ENCODE results near the gene COPS3.

COPS3 gene

DNA sequence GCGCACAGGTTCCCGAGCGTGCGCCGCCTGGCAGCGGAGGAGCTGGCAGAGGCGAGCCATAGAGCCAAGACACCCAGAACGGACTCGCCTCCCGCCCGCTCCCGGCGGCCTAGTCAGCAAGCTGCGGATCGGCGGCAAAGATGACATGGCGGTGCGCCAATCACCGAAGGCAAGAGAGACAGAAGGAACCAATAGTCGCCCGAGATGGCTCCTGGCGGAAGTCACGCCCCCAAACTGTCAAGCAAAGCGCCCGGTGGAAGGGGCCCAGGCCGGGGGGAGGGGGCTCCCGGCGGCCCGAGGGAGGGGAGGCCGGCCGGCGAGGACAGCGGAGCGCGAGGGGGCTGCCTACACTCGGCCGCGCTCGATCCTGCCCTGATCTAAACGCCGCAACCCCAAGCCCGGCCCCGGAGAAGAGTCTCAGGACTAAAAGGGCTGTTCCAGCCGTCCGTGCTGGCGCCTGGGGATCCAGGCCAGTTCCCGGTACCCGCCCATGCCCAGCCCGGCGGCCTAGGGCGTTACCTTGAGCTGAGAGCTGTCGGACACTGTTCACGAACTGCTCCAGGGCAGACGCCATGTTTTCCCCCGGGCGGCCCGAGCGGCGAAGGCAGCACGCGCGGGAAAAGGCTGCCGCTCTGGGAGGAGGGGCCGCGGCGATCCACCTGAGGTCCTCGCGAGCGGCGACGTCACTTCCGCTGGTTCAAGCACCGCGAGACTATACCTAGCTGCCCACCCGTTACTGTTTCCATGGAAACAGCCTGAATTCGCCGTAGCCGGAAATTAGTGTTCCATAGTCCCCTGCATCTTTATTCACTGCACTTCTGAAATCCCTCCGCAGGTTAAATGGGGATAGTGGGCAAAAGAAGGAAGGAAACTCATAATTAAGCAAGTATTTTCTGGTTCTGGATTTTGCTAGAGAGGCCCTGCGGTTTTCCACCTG is at the start of gene COPS3:
Gene COPS3, minus strand, starts transcription at position 634 of the 937 bp plus-strand sequence. Its CDS starts 60 bp downstream, at position 574.
- DNase-seq (ENCODE audit: low read depth in 2 of 2): peak; percentile 93 to 95

DNA sequence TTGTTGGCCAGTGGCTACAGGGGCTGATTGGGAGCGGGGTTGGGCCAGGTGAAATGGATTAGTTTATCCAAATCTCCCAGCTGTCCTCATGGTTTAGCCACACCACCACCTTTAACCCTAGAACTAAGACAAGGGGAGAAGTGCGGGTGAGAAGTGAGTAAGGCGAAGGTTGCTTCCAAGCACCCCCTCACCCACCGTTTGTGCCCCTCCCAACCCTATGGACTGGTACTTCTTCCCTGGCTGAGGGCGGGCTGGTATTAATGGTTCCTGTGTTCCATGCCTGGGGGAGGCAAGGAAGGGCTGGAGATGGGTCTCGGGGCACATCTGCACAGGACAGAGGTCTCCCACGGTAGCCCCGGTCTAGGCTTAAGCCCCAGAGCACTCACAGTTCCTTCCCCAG is 47.2 kb upstream of the COPS3 start:
- DNase-seq (ENCODE audit: low read depth in 2 of 2): no peak

DNA sequence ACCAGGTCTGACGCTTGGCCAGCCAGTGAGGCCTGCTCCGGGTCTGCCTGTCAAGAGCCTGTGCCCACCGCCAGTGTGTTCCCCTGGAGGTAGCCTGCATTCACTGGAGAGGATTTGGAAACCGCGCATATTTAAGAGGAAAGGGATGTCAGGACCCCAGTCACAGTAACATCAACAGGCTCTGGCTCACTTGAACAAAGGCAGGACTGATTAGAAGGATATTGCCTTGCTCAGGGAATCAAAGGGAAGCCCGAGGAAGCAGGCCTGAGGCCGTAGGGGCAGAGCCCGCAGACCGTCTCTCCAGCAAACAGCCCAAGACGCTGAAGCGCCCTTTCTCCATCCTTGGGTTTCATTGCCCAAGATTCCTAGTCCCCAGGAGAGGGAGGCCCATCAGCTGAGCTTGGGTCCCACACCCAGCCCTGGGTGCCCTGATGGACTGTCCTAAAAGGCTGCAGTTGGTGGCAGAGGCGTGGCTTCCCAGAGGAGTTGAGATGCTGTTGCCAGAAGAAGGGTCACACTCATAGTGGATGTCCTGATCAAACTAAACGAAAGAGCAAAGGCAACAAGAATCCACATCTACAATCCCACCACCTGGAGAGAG is 45.3 kb upstream of the COPS3 start:
- no peak for DNase-seq (ENCODE audit: low read depth in 2 of 2)

DNA sequence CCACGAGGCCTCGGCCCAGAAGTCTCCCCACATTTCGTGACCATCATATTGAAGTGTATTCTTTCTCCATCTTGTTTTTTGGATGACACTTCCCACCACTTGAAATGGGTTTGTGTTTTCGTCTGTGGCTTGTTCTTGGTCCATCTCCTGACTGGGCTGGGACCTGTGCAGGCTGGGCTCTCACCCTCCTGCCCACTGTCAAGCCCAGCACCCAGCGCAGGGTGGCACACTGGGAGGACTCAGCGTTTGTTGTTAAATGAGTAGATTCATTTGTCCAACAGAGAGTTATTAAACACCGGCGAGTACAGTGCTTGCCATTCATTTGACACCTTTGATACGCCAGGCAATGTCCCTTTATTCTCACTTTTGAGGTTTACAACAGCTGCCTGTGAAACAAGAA is 44.8 kb upstream of the COPS3 start:
- no peak for DNase-seq (ENCODE audit: low read depth in 2 of 2)

DNA sequence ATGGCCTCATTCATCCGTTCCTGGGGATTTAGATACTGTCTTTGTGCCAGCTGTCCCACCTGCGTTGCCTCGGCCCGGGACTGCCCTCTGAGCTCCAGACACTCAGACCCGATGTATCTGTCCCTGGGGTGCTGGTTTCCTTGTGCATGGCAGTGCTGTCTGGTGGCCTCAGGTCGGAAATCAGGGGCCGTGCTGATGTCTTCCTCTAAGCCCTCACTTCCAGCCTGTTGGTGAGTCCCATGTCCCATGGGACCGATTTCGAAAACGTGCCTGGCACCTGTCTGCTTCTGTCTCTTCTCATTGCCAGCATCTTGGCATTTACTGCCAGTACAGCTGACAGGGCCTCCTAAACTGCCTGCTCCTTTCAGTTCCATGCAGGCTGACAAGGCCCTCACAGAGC is 44.2 kb upstream of the COPS3 start:
- DNase-seq (ENCODE audit: low read depth in 2 of 2): no peak

DNA sequence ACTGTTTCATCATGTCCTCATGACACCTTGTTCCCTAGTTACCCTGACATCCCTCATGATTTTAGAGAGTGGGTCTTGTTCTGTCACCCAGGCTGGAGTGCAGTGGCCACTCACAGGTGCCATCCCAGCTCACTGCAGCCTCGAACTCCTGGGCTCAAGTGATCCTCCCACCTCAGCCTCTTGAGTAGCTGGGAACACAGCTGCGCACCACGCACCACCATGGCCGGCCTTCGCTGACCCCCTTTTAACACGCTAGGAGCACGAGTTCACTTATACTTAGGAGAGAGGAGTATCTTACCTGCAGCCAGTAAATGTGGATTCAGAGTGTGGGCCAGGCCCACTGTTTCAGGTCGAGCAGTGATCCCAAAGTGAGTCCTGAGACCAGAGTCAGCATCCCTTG is 43.6 kb upstream of the COPS3 start:
- DNase-seq (ENCODE audit: low read depth in 2 of 2): no peak

DNA sequence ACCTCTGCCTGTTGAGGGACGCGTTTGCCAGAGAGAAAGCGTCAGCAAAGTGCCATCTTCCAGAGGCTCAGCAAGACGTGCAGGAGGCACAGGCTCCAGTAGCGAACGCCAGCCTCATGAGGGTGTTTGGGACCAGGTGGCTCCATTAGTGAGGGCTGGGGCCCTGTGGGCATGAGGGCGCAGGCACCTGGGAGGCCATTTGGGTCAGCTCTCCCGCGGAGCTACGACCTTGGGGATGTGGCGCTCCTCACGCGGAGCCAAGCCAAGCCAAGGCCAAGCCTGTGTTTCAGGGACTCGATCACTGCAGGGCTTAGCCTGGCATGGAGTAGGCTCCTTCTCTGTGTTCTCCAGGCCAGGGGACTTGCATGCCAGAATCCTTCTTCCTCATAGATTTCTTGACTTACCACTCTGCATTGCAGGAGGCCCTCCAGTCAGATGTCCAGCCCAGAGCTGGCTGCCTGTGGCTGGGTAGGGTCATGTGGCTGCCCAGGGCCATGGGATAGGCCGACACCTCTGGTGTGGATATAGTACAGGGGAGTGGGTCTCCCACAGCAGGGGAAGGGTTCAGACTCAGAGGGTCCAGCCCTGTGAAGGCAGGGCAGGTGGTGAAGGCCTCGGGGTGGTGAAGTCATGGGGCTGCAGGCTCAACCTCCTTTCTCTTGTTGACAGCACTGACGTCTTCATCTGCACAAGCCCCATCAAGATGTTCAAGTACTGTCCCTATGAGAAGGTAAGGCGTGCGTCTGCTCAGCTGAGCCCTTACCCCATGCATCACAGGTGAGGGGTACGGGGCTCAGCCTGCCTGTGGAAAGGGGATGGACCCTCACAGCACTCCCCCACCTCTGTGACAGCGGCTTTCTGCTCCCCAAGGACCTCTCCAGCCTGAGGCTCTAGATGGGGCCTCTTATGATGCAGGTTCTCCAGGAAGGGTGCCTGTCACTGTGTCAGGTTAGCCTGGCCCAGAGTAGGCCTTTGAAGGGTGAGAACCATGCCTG is 41.8 kb upstream of the COPS3 start:
- no peak for DNase-seq (ENCODE audit: low read depth in 2 of 2)

DNA sequence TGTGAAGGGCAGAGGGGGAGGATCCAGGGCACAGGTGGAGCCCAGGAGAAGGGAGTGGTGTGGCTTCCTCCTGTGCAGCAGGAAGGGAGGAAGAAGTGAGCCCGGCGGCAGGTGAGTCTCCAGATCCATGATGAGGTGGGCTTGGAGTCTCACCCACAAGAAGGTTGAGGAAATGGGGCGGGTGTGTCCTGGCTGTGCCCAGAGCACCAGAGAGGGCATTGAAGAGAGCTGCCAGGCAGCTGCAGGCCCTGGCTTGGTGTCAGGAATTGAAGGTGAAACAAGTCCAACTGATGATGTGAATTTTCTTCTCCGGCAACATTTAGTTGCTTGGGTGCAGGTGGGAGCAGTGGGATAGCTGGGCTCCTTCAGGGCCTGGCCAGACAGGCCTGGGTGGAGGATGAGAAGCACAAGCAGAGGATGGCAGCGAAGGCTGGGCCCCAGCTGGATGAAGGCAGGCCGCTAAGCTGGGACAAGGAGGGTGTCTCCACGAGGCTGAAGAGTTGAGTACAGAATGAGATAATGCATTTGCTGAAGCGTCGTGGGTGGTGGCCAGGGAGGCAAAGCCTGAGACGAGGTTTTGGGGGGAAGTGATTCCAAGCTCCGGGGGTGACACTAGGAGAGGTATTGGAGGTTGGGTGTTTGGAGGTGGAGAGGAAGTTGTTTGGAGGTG is 40.4 kb upstream of the COPS3 start:
- no peak for DNase-seq (ENCODE audit: low read depth in 2 of 2)

DNA sequence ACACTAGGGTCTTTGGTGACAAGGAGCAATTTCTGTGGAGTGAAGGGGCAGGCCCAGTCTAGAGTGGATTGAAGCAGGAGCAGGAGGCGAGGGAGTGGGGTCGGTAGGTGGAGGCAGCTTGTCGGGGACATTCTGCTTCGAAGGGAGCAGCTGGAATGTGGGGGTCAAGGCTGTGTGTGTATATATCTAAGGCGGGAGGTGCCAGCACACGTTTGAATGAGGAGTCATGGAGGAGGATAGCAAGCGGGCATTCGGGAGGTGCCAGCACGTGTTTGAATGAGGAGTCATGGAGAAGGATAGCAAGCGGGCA is 39.8 kb upstream of the COPS3 start:
- DNase-seq (ENCODE audit: low read depth in 2 of 2): no peak

DNA sequence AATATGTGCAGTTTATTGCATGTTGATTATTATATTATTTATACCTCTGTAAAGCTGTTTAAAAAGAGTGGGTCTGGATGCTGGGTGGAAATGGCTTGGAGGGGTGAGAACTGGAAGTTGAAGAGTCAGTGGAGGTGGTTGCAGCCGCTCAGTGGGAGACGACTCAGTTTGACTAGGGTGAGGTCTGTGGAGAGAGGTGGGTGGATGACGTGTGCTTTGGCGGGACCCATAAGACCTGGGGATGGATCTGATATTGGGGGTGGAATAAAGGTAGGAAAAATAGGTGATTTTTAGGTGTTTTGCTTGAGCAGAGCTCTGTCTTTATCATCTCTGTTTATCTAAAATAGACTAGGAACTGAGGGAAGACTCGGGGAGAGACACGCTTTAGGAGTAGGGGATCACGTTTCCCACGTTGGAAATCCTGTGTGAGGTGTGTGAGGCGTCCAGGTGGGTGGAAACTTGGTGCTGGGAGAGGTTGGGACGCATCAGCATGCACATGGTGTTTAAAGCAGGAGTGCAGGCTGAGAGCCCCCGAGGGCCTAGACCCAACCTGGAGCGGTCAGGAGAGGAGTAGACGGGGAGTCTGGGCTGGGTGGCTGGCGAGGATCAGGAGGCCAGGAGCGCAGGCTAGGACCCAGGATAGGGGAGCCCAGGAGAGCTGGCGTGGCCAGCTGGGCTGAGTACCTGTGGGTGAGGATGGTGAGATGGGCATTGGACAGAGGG is 39.3 kb upstream of the COPS3 start:
- no peak for DNase-seq (ENCODE audit: low read depth in 2 of 2)

DNA sequence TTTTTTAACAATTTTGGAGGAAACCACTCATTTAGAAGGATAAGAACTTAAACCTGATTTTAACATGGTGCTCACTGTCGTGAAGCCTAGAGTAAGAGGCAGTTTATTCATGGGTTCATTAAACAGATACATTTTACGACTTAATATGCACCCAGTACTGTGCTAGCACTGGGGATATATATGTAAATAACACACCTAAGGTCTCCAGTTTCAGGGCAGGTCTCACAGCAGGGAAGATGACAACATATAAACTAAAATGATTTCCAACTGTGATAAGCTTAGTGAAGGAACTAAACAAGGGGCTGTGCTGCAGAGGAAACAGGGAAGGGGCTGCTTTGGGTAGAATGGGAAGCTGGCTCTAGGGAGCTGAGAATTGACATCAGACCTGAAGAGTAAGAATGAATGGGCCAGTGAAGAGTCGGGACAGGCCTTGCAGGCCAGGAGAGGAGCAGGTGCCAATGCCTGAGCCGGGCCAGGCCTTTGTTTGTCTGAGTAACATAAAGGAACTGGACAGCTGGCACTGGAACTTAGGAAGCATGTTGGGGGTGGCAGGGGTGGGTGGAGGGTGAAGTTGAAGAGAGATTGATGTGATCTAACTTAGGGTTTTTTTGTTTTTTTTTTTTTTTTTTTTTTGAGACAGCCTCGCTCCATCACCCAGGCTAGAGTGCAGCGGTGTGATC is 34.2 kb upstream of the COPS3 start:
- no peak for DNase-seq (ENCODE audit: low read depth in 2 of 2)

DNA sequence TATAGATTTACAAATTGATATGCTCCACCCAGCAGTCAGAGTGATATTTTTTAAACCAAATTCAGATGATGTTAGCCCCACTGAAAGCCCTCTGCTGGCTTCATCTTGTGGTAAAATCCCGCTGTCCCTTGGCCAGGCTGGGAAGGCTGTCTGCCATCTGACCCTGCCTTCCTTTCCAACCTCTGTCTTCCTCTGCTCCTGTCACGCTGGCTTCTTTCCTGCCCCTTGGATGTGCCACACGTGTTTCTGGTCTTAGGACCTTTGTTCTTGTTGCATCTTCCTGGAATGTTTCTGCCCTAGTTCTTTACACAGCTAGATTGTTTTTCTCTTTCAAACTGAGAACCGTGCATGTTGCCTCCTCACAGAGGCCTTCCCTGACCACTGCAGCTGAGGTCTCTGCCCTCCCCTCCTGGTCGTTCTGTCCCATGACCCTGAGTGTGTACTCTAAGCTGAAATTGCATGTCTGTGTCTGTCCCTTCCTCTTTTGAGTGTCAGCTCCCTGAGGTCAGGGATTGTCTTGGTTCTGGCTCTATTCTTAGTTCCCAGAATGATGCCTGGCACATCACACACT is 33.5 kb upstream of the COPS3 start:
- no peak for DNase-seq (ENCODE audit: low read depth in 2 of 2)

DNA sequence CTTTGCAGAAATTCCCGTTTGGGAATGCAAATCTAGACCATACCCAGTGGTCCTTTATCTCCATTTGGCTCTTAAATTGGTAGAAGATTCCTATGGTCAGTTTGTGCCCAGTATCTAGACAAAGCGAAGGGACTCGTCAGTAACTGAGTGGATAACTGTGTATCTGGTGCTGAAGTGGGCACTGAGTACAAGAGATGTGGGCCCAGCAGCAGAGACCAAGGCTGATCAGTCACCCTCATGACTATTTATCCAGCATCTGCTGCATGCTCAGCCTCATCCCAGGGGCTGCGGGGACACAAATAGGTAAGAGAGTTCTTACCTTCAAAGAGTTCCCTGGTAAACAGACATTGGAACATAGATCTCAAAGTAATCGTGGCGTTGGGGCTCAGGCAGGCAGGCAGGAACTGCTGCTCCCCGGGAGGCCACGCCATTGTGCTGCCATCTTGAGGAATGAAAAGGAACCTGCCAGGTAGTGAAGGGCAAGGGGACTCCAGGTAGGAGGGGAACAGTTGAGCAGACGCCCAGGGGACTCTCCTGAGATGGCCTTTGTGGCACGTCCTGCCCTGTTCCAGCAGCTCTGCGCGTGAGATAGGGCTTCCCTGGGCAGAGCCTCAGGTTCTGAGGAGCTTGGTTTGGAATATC is 32.4 kb upstream of the COPS3 start:
- peak; percentile 48 to 55 for DNase-seq (ENCODE audit: low read depth in 2 of 2)

DNA sequence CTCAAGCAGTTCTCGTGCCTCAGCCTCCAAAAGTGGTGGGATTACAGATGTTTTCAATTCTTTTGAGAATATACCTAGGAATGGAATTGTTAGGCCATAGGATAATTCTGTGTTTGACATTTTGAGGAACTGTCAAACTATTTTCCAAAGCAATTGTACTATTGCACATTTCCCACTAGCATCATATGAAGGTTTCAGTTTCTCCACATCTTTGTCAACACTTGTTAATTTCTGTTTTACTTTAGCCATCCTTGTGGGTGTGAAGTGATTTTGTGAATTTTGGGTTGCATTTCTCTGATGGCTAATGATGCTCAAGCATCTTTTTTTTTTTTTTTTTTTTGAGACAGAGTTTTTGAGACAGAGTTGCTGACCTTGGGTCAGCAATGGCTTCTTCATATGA is 28.3 kb upstream of the COPS3 start:
- no peak for DNase-seq (ENCODE audit: low read depth in 2 of 2)

DNA sequence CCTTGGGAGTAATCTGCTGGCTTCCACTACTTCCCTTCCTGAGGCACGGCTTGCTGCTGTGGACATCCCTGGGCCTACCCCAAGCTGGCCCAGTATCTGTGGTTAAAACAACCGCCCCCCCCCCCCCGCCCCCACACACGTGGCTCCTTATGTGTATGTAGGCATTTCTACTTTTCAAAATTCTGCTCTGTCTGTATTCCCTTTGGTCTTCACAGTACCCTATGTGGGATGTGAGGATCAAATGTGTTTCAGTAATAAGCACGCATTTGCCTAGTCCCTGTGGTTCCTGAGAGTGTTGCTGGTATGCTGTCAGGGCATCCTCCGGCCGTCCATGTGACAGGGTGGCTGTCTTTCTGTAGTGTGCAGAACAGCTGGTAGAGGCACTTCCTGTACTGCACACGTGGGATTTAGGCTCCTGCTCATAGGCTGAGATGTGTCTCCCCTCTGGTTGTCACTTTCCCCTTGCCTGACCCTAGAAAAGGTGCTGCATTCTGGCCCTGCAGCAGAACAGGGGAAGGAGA is 24.3 kb upstream of the COPS3 start:
- DNase-seq (ENCODE audit: low read depth in 2 of 2): peak; percentile 14 to 27

DNA sequence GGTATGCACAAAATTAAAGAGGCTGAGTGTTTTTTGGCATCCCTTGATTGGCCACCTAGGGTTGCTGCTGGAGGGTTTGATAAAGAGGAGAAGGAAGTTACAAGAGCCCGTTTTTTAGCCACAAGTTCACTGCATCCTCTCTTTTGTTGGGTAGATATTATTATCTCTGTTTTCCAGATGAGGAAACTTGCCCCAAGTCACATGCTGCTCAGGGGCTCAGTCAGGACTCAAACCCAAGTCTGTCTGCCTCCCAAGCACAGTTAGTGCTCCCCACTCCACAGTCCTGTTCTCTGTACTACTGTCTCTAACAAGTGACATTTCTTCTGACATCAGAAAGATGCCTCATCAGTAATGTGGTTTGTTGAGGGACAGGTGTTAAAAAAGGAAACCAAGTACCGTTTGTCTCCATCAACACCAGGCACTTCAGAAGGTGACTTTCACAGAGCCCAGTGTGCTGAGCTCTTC is 23.5 kb upstream of the COPS3 start:
- DNase-seq (ENCODE audit: low read depth in 2 of 2): no peak

DNA sequence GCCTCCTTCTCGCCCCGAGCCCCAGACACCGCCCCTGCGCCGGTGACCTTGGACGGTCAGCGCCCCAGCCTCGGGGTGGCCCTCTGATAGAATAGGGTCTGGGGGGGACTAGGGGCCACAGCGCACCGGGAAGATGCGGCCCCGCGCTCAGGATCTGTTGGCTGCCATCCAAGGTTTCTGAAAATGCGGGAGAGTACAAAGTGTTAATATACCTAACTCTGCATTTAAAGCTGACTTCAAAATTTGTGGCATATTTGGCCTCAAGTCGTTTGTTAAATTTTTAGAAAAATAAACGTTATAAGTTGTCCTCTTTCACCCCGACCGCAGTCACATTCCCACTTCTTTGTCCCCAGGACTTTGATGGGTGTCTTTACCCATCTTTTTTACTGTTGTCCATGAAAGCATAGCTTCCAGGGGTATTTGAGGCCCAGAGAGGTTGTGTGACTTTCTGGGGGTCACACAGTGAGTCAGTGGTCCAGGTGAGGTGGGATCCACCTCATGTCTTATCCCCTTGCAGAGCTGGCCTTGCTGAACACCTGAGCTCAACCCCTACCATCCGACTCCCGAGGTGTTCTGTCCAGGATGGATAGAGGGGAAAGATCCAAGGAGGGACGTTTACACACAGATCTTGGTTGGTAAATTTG is 22.9 kb upstream of the COPS3 start:
- no peak for DNase-seq (ENCODE audit: low read depth in 2 of 2)

DNA sequence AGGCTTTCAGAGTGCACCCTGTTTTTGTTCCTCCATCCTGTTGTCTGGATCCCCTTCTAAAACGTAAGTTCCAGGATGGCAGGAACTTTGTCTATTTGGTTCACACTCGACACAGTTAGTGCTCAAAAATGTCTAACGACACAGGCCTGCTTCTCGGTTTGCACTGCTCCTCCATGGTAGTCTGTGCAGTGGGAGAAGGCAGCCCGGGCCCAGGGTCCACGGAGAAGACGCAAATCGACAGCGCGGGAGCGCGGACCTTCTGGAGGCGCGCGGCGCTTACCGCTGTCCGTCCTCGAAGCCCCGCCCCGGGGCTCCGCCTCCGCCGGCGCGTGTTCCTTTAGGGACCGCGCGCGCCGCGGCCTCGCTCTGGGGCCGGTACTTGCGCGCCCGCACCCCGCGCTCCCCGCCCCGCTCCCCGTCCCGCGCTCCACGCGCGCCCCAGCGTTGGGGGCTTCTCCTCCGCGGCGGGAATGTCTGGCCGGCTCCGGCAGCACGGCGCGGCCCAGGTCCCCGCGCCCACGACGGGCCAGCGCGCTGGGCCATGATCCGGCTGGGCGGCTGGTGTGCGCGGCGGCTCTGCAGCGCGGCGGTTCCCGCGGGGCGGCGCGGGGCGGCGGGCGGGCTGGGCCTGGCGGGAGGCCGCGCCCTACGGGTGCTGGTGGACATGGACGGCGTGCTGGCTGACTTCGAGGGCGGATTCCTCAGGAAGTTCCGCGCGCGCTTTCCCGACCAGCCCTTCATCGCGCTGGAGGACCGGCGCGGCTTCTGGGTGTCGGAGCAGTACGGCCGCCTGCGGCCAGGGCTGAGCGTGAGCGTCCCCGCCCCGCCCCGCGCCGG is 22.2 kb upstream of the COPS3 start, which contains the start of gene NT5M:
Gene NT5M, plus strand, starts transcription at position 364 of the 837 bp plus-strand sequence. Its CDS starts 178 bp downstream, at position 542.
- DNase-seq (ENCODE audit: low read depth in 2 of 2): peak; percentile 21 to 27
